Upper lobe of left lung (tissue), 6 donors: ENCODE results near the gene CEP128. TPM values are rescaled to one million over a fixed set of nuclear protein-coding genes. Genes with fewer than 3 reads are reported as not detected.

ENCODE experiments used
- ATAC-seq, 2 donors: fragments of 200-7000 bp; cut with Tn5 transposase; one replicate each; pipeline ENCODE4 v1.9.1; 2022; ENCODE audit warnings: mild to moderate bottlenecking in 2 of 2, moderate library complexity in 2 of 2; ENCODE audit not compliant: low FRiP score in 2 of 2
- DNase-seq, 2 donors: peaks; one replicate each; pipeline ENCODE4 v3.0.0-alpha.2; 2019 to 2020
- H3K27ac ChIP-seq, 4 donors: fragments of 200-600 bp; sonication (generic); one replicate each; pipeline ENCODE4 v1.5.1; 2016 to 2019
- H3K27me3 ChIP-seq, 4 donors: fragments of 200-600 bp; sonication (generic); one replicate each; pipeline ENCODE4 v1.5.1; 2017 to 2019
- H3K36me3 ChIP-seq, 4 donors: fragments of 200-600 bp; sonication (generic); one replicate each; pipeline ENCODE4 v1.5.1; 2016 to 2019
- H3K4me1 ChIP-seq, 4 donors: fragments of 200-600 bp; sonication (generic); one replicate each; pipeline ENCODE4 v1.5.1; 2018 to 2019
- H3K4me3 ChIP-seq, 4 donors: fragments of 200-600 bp; sonication (generic); one replicate each; pipeline ENCODE4 v1.5.1; 2017 to 2019; ENCODE audit warnings: mild to moderate bottlenecking in 2 of 4, moderate library complexity in 1 of 4
- H3K9me3 ChIP-seq, 4 donors: fragments of 200-600 bp; sonication (generic); one replicate each; pipeline ENCODE4 v1.5.1; 2018 to 2019
- CTCF ChIP-seq, 6 experiments: fragments of 450-650 bp in 4 of 6; fragments of 200-600 bp in 2 of 6; sonication (generic) in 2 of 6; IDR thresholded peaks; one replicate each; pipeline ENCODE4 v1.5.1; 2016 to 2019; ENCODE audit warnings: antibody characterized with exemption in 6 of 6
- EP300 ChIP-seq, 4 donors: sonication (generic); formaldehyde crosslinking; IDR thresholded peaks; one replicate each; pipeline ENCODE4 v1.5.1; 2017; ENCODE audit warnings: antibody characterized with exemption in 4 of 4, control low read depth in 2 of 4
- POLR2A ChIP-seq, 4 donors: fragments of 450-650 bp; IDR thresholded peaks; one replicate each; pipeline ENCODE4 v1.5.1; 2016 to 2017; ENCODE audit warnings: antibody characterized with exemption in 4 of 4, mild to moderate bottlenecking in 2 of 4
- POLR2AphosphoS5 ChIP-seq, 2 donors: sonication (generic); formaldehyde crosslinking; IDR thresholded peaks; one replicate each; pipeline ENCODE4 v1.5.1; 2017; ENCODE audit warnings: antibody characterized with exemption in 2 of 2
- WGBS, 2 donors: methylation state at CpG; one replicate each; pipeline ENCODE4 v1.1.5; 2017 to 2018; 5-methylcytosine and 5-hydroxymethylcytosine counted together
- total RNA-seq, 6 donors: library from RNA; depleted of rRNA in 4 of 6; stranded (reverse); fragments of >200 nt in 4 of 6; gene quantifications; one replicate each; pipeline versions ENCODE4 v1.1.0 to v1.2.1, GENCODE V29; 2016 to 2021
- donor health status: DM: no; HTN: no; CAD: no; lungs with moderate emphysema.
- donor health status: DM: no; HTN: yes; CAD: no; lungs with severe emphysema.

Gene CEP128
- 10 to 100 TPM in 2 of 6 donors, 1 to 10 TPM in 4; 5.7 to 31.7 (median 7.5) TPM for total RNA-seq

- Histone ChIP-seq H3K4me3 (peak within 1 kb of the TSS; percentile 70 to 84 (median 75)), H3K27me3 (no peaks in the 10 kb centered on the region), H3K36me3 (no peaks in the 10 kb centered on the region), H3K9me3 (no peaks in the 10 kb centered on the region), H3K27ac (peak within 1 kb of the TSS in 3 of 4 donors; percentile 59 to 73 (median 72)), H3K4me1 (peaks cover 4 to 16% (median 8%) of the 10 kb centered on the region in 4 donors)
- DNase-seq (peak; percentile 93 to 96), ATAC-seq (peak; percentile 100)
- WGBS, 2 donors, result 1 to 2% methylated on average over 35 to 40 of the region's 40 CpGs
- TF ChIP-seq CTCF (IDR thresholded peaks at IDR 0.05), result no peak
- peak in 1 of 2 donors; percentile 50 for TF ChIP-seq POLR2AphosphoS5 (IDR thresholded peaks at IDR 0.05)
- TF ChIP-seq POLR2A (IDR thresholded peaks at IDR 0.05), result peak in 1 of 4 donors; percentile 24
Measured at GRCh38 chr14:80941241-80942185, at the start of gene CEP128. TSS of gene CEP128 (minus strand) at chr14:80941738.

- Histone ChIP-seq H3K4me1 (no peaks in the 10 kb centered on the region), H3K27ac (no peak overlapping the region), H3K4me3 (no peak overlapping the region), H3K27me3 (no peaks in the 10 kb centered on the region), H3K9me3 (no peaks in the 10 kb centered on the region), H3K36me3 (no peaks in the 10 kb centered on the region)
- WGBS, 2 donors, result 74 to 80% methylated on average over 6 of the region's 6 CpGs
- TF ChIP-seq EP300 (IDR thresholded peaks at IDR 0.05), result no peak
- no peak for TF ChIP-seq POLR2A (IDR thresholded peaks at IDR 0.05)
- DNase-seq (no peak), ATAC-seq (no peak)
Measured at GRCh38 chr14:80988735-80989429, 47.3 kb upstream of the CEP128 start.

GRCh38 chr14:80988192-80988591, 46.7 kb upstream of the CEP128 start:
- ATAC-seq, result no peak
- H3K27ac ChIP-seq, result no peak overlapping the region
- H3K36me3 ChIP-seq, result no peaks in the 10 kb centered on the region
- 44 to 67% methylated on average over 1 of the region's 1 CpG for WGBS, 2 donors
- DNase-seq, result no peak
- H3K4me1 ChIP-seq, result no peaks in the 10 kb centered on the region
- H3K4me3 ChIP-seq, result no peak overlapping the region
- TF ChIP-seq EP300 (IDR thresholded peaks at IDR 0.05) (no peak), POLR2A (IDR thresholded peaks at IDR 0.05) (no peak), POLR2AphosphoS5 (IDR thresholded peaks at IDR 0.05) (no peak), CTCF (IDR thresholded peaks at IDR 0.05) (no peak)
- H3K27me3 ChIP-seq, result no peaks in the 10 kb centered on the region
- no peaks in the 10 kb centered on the region for H3K9me3 ChIP-seq

GRCh38 chr14:80987235-80988032, 45.9 kb upstream of the CEP128 start:
- DNase-seq (peak in 1 of 2 donors; percentile 51), ATAC-seq (peak; percentile 71 to 91)
- Histone ChIP-seq H3K4me1 (no peaks in the 10 kb centered on the region), H3K27ac (no peak overlapping the region), H3K9me3 (no peaks in the 10 kb centered on the region), H3K27me3 (no peaks in the 10 kb centered on the region), H3K4me3 (no peak overlapping the region), H3K36me3 (no peaks in the 10 kb centered on the region)
- TF ChIP-seq CTCF (IDR thresholded peaks at IDR 0.05) (peak; percentile 76 to 90 (median 86)), POLR2AphosphoS5 (IDR thresholded peaks at IDR 0.05) (no peak)
- WGBS, 2 donors, result 41 to 45% methylated on average over 6 of the region's 6 CpGs

- Histone ChIP-seq H3K27me3 (no peaks in the 10 kb centered on the region), H3K27ac (no peak overlapping the region), H3K4me1 (no peaks in the 10 kb centered on the region), H3K4me3 (no peak overlapping the region), H3K9me3 (no peaks in the 10 kb centered on the region), H3K36me3 (no peaks in the 10 kb centered on the region)
- TF ChIP-seq EP300 (IDR thresholded peaks at IDR 0.05) (no peak), POLR2AphosphoS5 (IDR thresholded peaks at IDR 0.05) (no peak), POLR2A (IDR thresholded peaks at IDR 0.05) (no peak), CTCF (IDR thresholded peaks at IDR 0.05) (no peak)
- DNase-seq, result no peak
- ATAC-seq, result no peak
- 73 to 75% methylated on average over 2 of the region's 2 CpGs for whole genome bisulfite sequencing, 2 donors
Measured at GRCh38 chr14:80982711-80983110, 41.2 kb upstream of the CEP128 start.
